ENCODE data around the gene TSSK6.

The TSSK6 gene

DNA sequence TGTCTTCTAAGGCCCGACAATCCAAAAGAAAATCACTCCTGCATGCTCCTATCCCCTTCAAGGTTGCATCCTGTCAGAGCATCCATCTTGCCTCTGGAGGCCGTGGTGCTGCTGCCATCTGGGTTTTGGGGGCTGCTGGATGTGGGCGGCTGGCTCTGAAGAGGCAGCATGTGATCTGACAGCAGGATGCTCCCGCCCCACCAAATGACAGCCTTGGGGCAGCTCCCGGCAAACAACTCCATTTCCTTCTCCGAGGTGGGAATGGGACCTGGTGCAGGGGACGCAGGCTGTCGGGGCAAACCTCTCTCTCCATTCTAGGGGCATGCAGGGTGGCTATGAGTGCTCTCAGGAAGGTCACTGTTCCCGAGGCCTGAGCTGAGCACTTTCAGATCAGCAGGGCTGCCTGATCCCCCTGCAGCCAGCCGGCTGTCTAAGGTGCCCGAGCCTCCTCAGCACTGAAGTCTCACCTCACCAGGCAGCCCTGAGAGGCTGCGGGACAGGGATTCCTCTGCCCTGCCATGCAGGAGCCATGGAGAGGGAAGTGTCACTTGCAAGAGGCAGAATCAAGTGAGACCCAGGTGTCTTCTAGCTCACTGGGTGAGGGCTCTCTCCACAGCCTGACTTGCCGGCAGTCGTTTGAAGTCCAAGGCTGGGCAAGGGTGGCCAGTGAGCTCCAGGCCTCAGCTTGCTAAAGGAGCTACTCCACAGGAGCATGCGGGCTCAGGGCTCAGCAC lies 28.8 kb downstream of the TSSK6 start:
- peaks cover 2% of the 10 kb centered on the region for H3K36me3 ChIP-seq (ENCODE audit: control insufficient read depth, insufficient read depth, low read length)

DNA sequence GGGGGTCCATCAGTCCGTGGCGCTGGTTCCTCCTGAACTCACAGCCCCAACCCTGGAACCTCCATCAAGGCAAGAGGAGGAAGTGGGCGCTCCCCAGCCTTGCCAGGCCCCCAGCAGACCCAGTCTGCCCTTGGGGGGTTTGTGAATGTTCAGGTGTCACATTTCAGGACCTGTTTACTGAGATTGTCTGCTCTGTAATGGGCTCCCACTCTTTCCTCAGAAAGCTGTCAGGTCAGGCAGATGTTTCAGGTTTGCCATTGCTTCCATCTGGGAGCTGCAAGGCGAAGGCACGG lies 29.4 kb downstream of the TSSK6 start:
- no peak overlapping the region for H3K18ac ChIP-seq (ENCODE audit: low read length)
- no CpG with 5 or more reads among the region's 5 CpGs for WGBS (ENCODE audit: extremely low coverage, insufficient coverage, low lambda C conversion rate)
- peaks cover 17% of the 10 kb centered on the region for H3K4me1 ChIP-seq (ENCODE audit: control insufficient read depth, low read depth, low read length)
- H3K79me2 ChIP-seq (ENCODE audit: control insufficient read depth, insufficient read depth, low read length) = peaks cover 54% of the 10 kb centered on the region
- no peak overlapping the region for H2BK5ac ChIP-seq (ENCODE audit: low read length)
- H3K27me3 ChIP-seq (ENCODE audit: insufficient read depth, low read length, poor library complexity) = no peaks in the 10 kb centered on the region
- peak overlapping the region; percentile 20 for H3K56ac ChIP-seq (ENCODE audit: low read length)
- no peak overlapping the region for H3K4ac ChIP-seq (ENCODE audit: low read depth, low read length)
- no peak for DNase-seq
- H2BK15ac ChIP-seq (replicated peaks; ENCODE audit: low read depth) = no peak overlapping the region
- H3K79me1 ChIP-seq (ENCODE audit: low read length) = peaks cover 33% of the 10 kb centered on the region
- H4K8ac ChIP-seq (ENCODE audit: low read depth, low read length) = no peak overlapping the region
- no peak overlapping the region for H3K4me2 ChIP-seq (ENCODE audit: low read length)
- H4K5ac ChIP-seq (ENCODE audit: low read length) = no peak overlapping the region
- H3K23ac ChIP-seq (ENCODE audit: low read length) = no peak overlapping the region
- no peak overlapping the region for H2BK120ac ChIP-seq (ENCODE audit: low read depth, low read length)
- H3K36me3 ChIP-seq (ENCODE audit: control insufficient read depth, insufficient read depth, low read length) = peaks cover 3% of the 10 kb centered on the region
- H3K27ac ChIP-seq (ENCODE audit: low read depth, low read length) = no peak overlapping the region
- no peak overlapping the region for H2AK5ac ChIP-seq (ENCODE audit: low read length)
- no peak overlapping the region for H3K9ac ChIP-seq (ENCODE audit: low read length)
- no peak overlapping the region for H3K4me3 ChIP-seq (ENCODE audit: low read length)

More for the DNA sequence above, 28.8 kb downstream of the TSSK6 start:
- H3K27ac ChIP-seq (ENCODE audit: low read depth, low read length) = no peak overlapping the region
- no peak overlapping the region for H3K9ac ChIP-seq (ENCODE audit: low read length)
- no peak overlapping the region for H3K4ac ChIP-seq (ENCODE audit: low read depth, low read length)
- no peak overlapping the region for H4K8ac ChIP-seq (ENCODE audit: low read depth, low read length)
- no CpG with 5 or more reads among the region's 15 CpGs for WGBS (ENCODE audit: extremely low coverage, insufficient coverage, low lambda C conversion rate)
- peaks cover 17% of the 10 kb centered on the region for H3K4me1 ChIP-seq (ENCODE audit: control insufficient read depth, low read depth, low read length)
- no peak overlapping the region for H2BK5ac ChIP-seq (ENCODE audit: low read length)
- no peak overlapping the region for H3K4me2 ChIP-seq (ENCODE audit: low read length)
- no peak for DNase-seq
- H2AK5ac ChIP-seq (ENCODE audit: low read length) = no peak overlapping the region
- H3K79me2 ChIP-seq (ENCODE audit: control insufficient read depth, insufficient read depth, low read length) = peaks cover 55% of the 10 kb centered on the region
- H3K79me1 ChIP-seq (ENCODE audit: low read length) = peaks cover 35% of the 10 kb centered on the region
- no peak overlapping the region for H4K5ac ChIP-seq (ENCODE audit: low read length)
- H3K56ac ChIP-seq (ENCODE audit: low read length) = peak overlapping the region; percentile 25
- no peak overlapping the region for H3K23ac ChIP-seq (ENCODE audit: low read length)
- H2BK120ac ChIP-seq (ENCODE audit: low read depth, low read length) = no peak overlapping the region
- no peak overlapping the region for H3K4me3 ChIP-seq (ENCODE audit: low read length)
- no peak overlapping the region for H2BK15ac ChIP-seq (replicated peaks; ENCODE audit: low read depth)
- H3K18ac ChIP-seq (ENCODE audit: low read length) = no peak overlapping the region
- no peaks in the 10 kb centered on the region for H3K27me3 ChIP-seq (ENCODE audit: insufficient read depth, low read length, poor library complexity)

DNA sequence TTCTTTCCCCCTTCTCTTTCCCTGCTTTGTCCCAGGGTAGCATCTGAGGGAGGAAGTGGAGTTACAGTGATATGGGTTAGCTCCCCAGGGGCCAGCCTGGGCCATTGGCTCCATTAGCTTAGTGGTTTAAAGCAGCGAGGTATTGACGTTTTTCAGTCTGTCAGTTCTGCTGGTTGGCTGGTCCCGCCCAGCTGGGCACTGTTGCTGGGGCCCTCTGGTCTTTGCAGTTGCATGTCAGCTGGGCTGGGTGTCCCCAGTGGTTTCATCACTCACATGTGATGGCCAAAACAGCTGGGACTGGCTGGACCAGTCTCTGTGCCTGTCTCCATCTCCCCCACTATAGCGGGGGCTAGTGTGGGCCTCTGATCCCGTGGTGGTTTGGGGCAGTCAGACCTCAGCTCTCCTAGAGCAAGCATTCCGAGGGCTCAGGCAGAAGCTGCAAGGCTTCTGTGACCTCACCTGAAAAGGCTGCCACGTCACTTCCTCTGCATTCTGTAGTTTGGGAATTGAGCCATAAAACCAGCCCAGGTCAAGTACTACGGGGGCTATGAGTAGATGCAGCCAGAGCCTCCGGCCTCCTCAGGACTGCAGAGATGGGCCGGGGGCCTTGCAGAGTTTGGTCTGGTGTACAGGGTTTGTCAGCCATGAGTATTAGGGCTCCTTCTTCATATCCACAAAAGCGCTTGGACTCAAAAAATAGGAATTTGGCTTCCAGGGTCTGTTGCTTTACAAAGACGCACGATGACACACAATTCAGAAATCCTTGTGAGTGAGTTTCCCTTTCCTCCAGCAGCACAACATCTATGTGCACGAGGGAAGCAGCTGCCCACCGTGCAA lies 30.0 kb downstream of the TSSK6 start:
- H2BK15ac ChIP-seq (replicated peaks; ENCODE audit: low read depth) = no peak overlapping the region
- no peak overlapping the region for H3K4ac ChIP-seq (ENCODE audit: low read depth, low read length)
- H3K4me3 ChIP-seq (ENCODE audit: low read length) = no peak overlapping the region
- H3K79me1 ChIP-seq (ENCODE audit: low read length) = peaks cover 35% of the 10 kb centered on the region
- no peak overlapping the region for H3K27ac ChIP-seq (ENCODE audit: low read depth, low read length)
- no peak overlapping the region for H2BK5ac ChIP-seq (ENCODE audit: low read length)
- H4K5ac ChIP-seq (ENCODE audit: low read length) = no peak overlapping the region
- H2AK5ac ChIP-seq (ENCODE audit: low read length) = no peak overlapping the region
- H4K8ac ChIP-seq (ENCODE audit: low read depth, low read length) = no peak overlapping the region
- no peak overlapping the region for H3K23ac ChIP-seq (ENCODE audit: low read length)
- H3K18ac ChIP-seq (ENCODE audit: low read length) = no peak overlapping the region
- WGBS (ENCODE audit: extremely low coverage, insufficient coverage, low lambda C conversion rate) = no CpG with 5 or more reads among the region's 15 CpGs
- peak; percentile 82 for DNase-seq
- H3K79me2 ChIP-seq (ENCODE audit: control insufficient read depth, insufficient read depth, low read length) = peaks cover 56% of the 10 kb centered on the region
- peaks cover 17% of the 10 kb centered on the region for H3K4me1 ChIP-seq (ENCODE audit: control insufficient read depth, low read depth, low read length)
- H3K56ac ChIP-seq (ENCODE audit: low read length) = peak overlapping the region; percentile 20
- H2BK120ac ChIP-seq (ENCODE audit: low read depth, low read length) = no peak overlapping the region
- H3K9ac ChIP-seq (ENCODE audit: low read length) = no peak overlapping the region
- H3K36me3 ChIP-seq (ENCODE audit: control insufficient read depth, insufficient read depth, low read length) = peaks cover 5% of the 10 kb centered on the region
- no peak overlapping the region for H3K4me2 ChIP-seq (ENCODE audit: low read length)
- H3K27me3 ChIP-seq (ENCODE audit: insufficient read depth, low read length, poor library complexity) = no peaks in the 10 kb centered on the region

DNA sequence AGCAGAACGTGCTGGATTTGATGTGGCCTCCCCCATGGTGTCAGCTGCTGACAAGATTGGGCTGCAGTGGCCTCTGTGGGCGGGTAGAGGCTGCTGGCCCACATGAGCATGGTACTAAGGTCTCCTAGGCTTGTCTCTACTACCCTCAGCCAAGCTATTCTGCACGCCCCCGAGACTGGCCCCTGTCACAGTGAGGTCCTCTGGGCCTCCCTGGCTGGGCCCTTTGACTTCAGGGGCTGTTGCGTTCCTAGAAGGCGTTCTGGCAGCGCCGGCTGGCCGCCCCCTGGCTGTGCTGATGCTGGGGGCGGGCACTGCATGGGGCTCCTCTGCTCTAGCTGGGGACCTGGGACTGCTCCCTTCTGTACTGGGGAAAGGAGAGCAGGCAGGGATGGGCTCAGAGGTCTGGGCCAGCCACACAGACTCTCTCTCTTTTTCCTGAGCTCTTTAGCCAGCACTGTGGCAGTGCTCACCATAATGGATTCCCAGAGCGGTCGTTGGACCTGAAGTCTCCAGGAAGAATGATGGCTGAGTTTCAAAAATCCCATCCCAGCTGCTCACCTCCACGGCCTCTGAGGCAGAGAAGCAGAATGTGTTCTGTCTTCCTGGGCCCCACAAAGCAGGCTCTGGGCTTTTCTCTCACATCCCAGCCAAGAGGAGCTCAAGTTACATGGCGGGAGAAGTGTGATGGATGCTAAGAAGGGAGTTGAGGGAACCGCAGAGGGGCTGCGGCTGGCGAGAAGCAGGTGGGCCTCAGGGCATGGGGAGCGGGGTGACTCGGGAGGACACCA lies 32.3 kb downstream of the TSSK6 start:
- Histone ChIP-seq H3K56ac (ENCODE audit: low read length) (no peak overlapping the region), H3K4me3 (ENCODE audit: low read length) (no peak overlapping the region), H2AK5ac (ENCODE audit: low read length) (no peak overlapping the region), H3K79me2 (ENCODE audit: control insufficient read depth, insufficient read depth, low read length) (peaks cover 69% of the 10 kb centered on the region), H3K9ac (ENCODE audit: low read length) (no peak overlapping the region), H3K27ac (ENCODE audit: low read depth, low read length) (no peak overlapping the region), H3K79me1 (ENCODE audit: low read length) (peaks cover 35% of the 10 kb centered on the region), H2BK15ac (replicated peaks; ENCODE audit: low read depth) (no peak overlapping the region), H4K5ac (ENCODE audit: low read length) (no peak overlapping the region), H4K8ac (ENCODE audit: low read depth, low read length) (no peak overlapping the region), H3K36me3 (ENCODE audit: control insufficient read depth, insufficient read depth, low read length) (peaks cover 5% of the 10 kb centered on the region), H3K4me2 (ENCODE audit: low read length) (no peak overlapping the region), H3K4me1 (ENCODE audit: control insufficient read depth, low read depth, low read length) (peaks cover 2% of the 10 kb centered on the region), H2BK120ac (ENCODE audit: low read depth, low read length) (no peak overlapping the region), H3K23ac (ENCODE audit: low read length) (no peak overlapping the region), H3K27me3 (ENCODE audit: insufficient read depth, low read length, poor library complexity) (no peaks in the 10 kb centered on the region), H3K4ac (ENCODE audit: low read depth, low read length) (no peak overlapping the region), H2BK5ac (ENCODE audit: low read length) (no peak overlapping the region), H3K18ac (ENCODE audit: low read length) (no peak overlapping the region)
- no CpG with 5 or more reads among the region's 19 CpGs for WGBS (ENCODE audit: extremely low coverage, insufficient coverage, low lambda C conversion rate)
- no peak for DNase-seq

GRCh38 chr19:19480688-19481087 lies 34.7 kb downstream of the TSSK6 start:
- Histone ChIP-seq H2BK120ac (ENCODE audit: low read depth, low read length) (no peak overlapping the region), H3K79me2 (ENCODE audit: control insufficient read depth, insufficient read depth, low read length) (peaks cover 73% of the 10 kb centered on the region), H2AK5ac (ENCODE audit: low read length) (no peak overlapping the region), H3K9ac (ENCODE audit: low read length) (no peak overlapping the region), H2BK15ac (replicated peaks; ENCODE audit: low read depth) (no peak overlapping the region), H3K27me3 (ENCODE audit: insufficient read depth, low read length, poor library complexity) (no peaks in the 10 kb centered on the region), H3K23ac (ENCODE audit: low read length) (no peak overlapping the region), H3K36me3 (ENCODE audit: control insufficient read depth, insufficient read depth, low read length) (peaks cover 5% of the 10 kb centered on the region), H3K4me3 (ENCODE audit: low read length) (no peak overlapping the region), H4K8ac (ENCODE audit: low read depth, low read length) (no peak overlapping the region), H3K27ac (ENCODE audit: low read depth, low read length) (no peak overlapping the region), H3K4me1 (ENCODE audit: control insufficient read depth, low read depth, low read length) (peaks cover 2% of the 10 kb centered on the region), H3K18ac (ENCODE audit: low read length) (no peak overlapping the region), H3K4ac (ENCODE audit: low read depth, low read length) (no peak overlapping the region), H3K4me2 (ENCODE audit: low read length) (no peak overlapping the region), H3K79me1 (ENCODE audit: low read length) (peaks cover 38% of the 10 kb centered on the region), H2BK5ac (ENCODE audit: low read length) (no peak overlapping the region), H4K5ac (ENCODE audit: low read length) (no peak overlapping the region), H3K56ac (ENCODE audit: low read length) (no peak overlapping the region)
- DNase-seq = no peak
- no CpG with 5 or more reads among the region's 5 CpGs for WGBS (ENCODE audit: extremely low coverage, insufficient coverage, low lambda C conversion rate)

All from mesendoderm (in vitro differentiated cells).